Keratinocyte (primary cell): ENCODE measurements around the gene CDK13.

Experiments
- CTCF ChIP-seq, 3 experiments: IDR thresholded peaks in 1 of 3; conservative IDR thresholded peaks in 1 of 3; optimal IDR thresholded peaks in 1 of 3; 2 replicates in 2 of 3; 3 replicates in 1 of 3; pipeline versions ENCODE3 to v1.5.1; 2011; ENCODE audit warnings: low read length in 3 of 3, mild to moderate bottlenecking in 3 of 3, moderate library complexity in 2 of 3, control low read depth in 1 of 3, inconsistent platforms in 1 of 3; ENCODE audit not compliant: insufficient read depth in 2 of 3; ENCODE audit errors: extremely low read depth in 1 of 3
- EZH2 ChIP-seq: IDR thresholded peaks from one replicate; pipeline ENCODE4 v1.6.1; 2012; ENCODE audit warnings: inconsistent platforms, mild to moderate bottlenecking, low read length, moderate library complexity

GRCh38 chr7:40148671-40149070 lies 198.6 kb downstream of the CDK13 start:
- no peak for TF ChIP-seq CTCF (optimal IDR thresholded peaks at IDR 0.05 in 1 of 3, IDR thresholded peaks at IDR 0.05 in 1 of 3, conservative IDR thresholded peaks at IDR 0.05 in 1 of 3; ENCODE audit: extremely low read depth in 1 of 3, insufficient read depth in 2 of 3, low read length in 3 of 3)
- TF ChIP-seq EZH2 = no peak
